ENCODE measurements around the gene TP53BP2.
"Not testable (repeated sequence)": the region's sequence is repeated elsewhere in the genome, so short reads cannot be mapped to it uniquely, and the experiment has no call there.

The TP53BP2 gene

GRCh38 chr1:223738465-223739365 lies 107.0 kb downstream of the TP53BP2 start:
- Histone ChIP-seq H3K36me3 (ENCODE audit: insufficient read depth, low read length) (no peaks in the 10 kb centered on the region), H3K79me2 (ENCODE audit: insufficient read depth, low read length) (no peaks in the 10 kb centered on the region), H3K27me3 (ENCODE audit: insufficient read depth, low read length, poor library complexity) (peaks cover 4% of the 10 kb centered on the region), H3K9me3 (ENCODE audit: insufficient read depth, low read length, severe bottlenecking) (no peaks in the 10 kb centered on the region), H3K4me2 (ENCODE audit: insufficient read depth, low read length) (no peak overlapping the region), H3K4me3 (ENCODE audit: low read depth in 1 of 2, low read length in 2 of 2) (no peak overlapping the region), H3K4me1 (ENCODE audit: insufficient read depth, low read length) (no peaks in the 10 kb centered on the region), H3K27ac (ENCODE audit: low read length) (no peak overlapping the region), H2AFZ (ENCODE audit: low read depth, low read length) (no peak overlapping the region), H3K9ac (ENCODE audit: low read depth, low read length) (no peak overlapping the region), H4K20me1 (ENCODE audit: insufficient read depth, low read length) (no peaks in the 10 kb centered on the region)
- TF ChIP-seq EZH2 (IDR thresholded peaks at IDR 0.05; ENCODE audit: borderline replicate concordance, low read depth, low read length, severe bottlenecking), result no peak
- TF ChIP-seq, protein P1, sequence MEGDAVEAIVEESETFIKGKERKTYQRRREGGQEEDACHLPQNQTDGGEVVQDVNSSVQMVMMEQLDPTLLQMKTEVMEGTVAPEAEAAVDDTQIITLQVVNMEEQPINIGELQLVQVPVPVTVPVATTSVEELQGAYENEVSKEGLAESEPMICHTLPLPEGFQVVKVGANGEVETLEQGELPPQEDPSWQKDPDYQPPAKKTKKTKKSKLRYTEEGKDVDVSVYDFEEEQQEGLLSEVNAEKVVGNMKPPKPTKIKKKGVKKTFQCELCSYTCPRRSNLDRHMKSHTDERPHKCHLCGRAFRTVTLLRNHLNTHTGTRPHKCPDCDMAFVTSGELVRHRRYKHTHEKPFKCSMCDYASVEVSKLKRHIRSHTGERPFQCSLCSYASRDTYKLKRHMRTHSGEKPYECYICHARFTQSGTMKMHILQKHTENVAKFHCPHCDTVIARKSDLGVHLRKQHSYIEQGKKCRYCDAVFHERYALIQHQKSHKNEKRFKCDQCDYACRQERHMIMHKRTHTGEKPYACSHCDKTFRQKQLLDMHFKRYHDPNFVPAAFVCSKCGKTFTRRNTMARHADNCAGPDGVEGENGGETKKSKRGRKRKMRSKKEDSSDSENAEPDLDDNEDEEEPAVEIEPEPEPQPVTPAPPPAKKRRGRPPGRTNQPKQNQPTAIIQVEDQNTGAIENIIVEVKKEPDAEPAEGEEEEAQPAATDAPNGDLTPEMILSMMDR (IDR thresholded peaks at IDR 0.05; ENCODE audit: borderline replicate concordance, extremely low read depth, low read length, poor library complexity, severe bottlenecking), result no peak
- ATAC-seq (ENCODE audit: insufficient read depth, low read depth), result no peak
- no peak for DNase-seq

GRCh38 chr1:223737342-223737741 lies 108.4 kb downstream of the TP53BP2 start:
- Histone ChIP-seq H3K36me3 (ENCODE audit: insufficient read depth, low read length) (no peaks in the 10 kb centered on the region), H3K79me2 (ENCODE audit: insufficient read depth, low read length) (no peaks in the 10 kb centered on the region), H3K27ac (ENCODE audit: low read length) (no peak overlapping the region), H3K4me3 (ENCODE audit: low read depth in 1 of 2, low read length in 2 of 2) (no peak overlapping the region), H3K27me3 (ENCODE audit: insufficient read depth, low read length, poor library complexity) (peaks cover 4% of the 10 kb centered on the region), H3K4me2 (ENCODE audit: insufficient read depth, low read length) (no peak overlapping the region), H3K9me3 (ENCODE audit: insufficient read depth, low read length, severe bottlenecking) (no peaks in the 10 kb centered on the region), H2AFZ (ENCODE audit: low read depth, low read length) (no peak overlapping the region), H3K4me1 (ENCODE audit: insufficient read depth, low read length) (no peaks in the 10 kb centered on the region), H3K9ac (ENCODE audit: low read depth, low read length) (no peak overlapping the region), H4K20me1 (ENCODE audit: insufficient read depth, low read length) (no peaks in the 10 kb centered on the region)
- TF ChIP-seq, protein P1 (IDR thresholded peaks at IDR 0.05; ENCODE audit: borderline replicate concordance, extremely low read depth, low read length, poor library complexity, severe bottlenecking), result no peak
- no peak for TF ChIP-seq EZH2 (IDR thresholded peaks at IDR 0.05; ENCODE audit: borderline replicate concordance, low read depth, low read length, severe bottlenecking)
- DNase-seq (no peak), ATAC-seq (ENCODE audit: insufficient read depth, low read depth) (no peak)

GRCh38 chr1:223736638-223737037 lies 109.1 kb downstream of the TP53BP2 start:
- not testable (repeated sequence) for H2AFZ ChIP-seq (ENCODE audit: low read depth, low read length); H3K9me3 ChIP-seq (ENCODE audit: insufficient read depth, low read length, severe bottlenecking); H3K27me3 ChIP-seq (ENCODE audit: insufficient read depth, low read length, poor library complexity); H3K9ac ChIP-seq (ENCODE audit: low read depth, low read length); H3K4me3 ChIP-seq (ENCODE audit: low read depth in 1 of 2, low read length in 2 of 2); H4K20me1 ChIP-seq (ENCODE audit: insufficient read depth, low read length); H3K36me3 ChIP-seq (ENCODE audit: insufficient read depth, low read length); ATAC-seq (ENCODE audit: insufficient read depth, low read depth); DNase-seq; H3K79me2 ChIP-seq (ENCODE audit: insufficient read depth, low read length); H3K27ac ChIP-seq (ENCODE audit: low read length); H3K4me1 ChIP-seq (ENCODE audit: insufficient read depth, low read length); H3K4me2 ChIP-seq (ENCODE audit: insufficient read depth, low read length)
